Neural progenitor cell (in vitro differentiated cells): ENCODE data around the gene RALB. TPM values are rescaled to one million over a fixed set of nuclear protein-coding genes. Genes with fewer than 3 reads are reported as not detected.
"Not testable (repeated sequence)": the region's sequence is repeated elsewhere in the genome, so short reads cannot be mapped to it uniquely, and the experiment has no call there.

ENCODE experiments used
- DNase-seq: peaks from one replicate; pipeline ENCODE4 v3.0.0-alpha.2; 2016; ENCODE audit warnings: low spot score
- H2AFZ ChIP-seq: fragments of 200-600 bp; sonication (generic); replicated peaks from 2 replicates; pipeline ENCODE4 v1.6.1; 2016; ENCODE audit warnings: antibody characterized with exemption
- H3F3A ChIP-seq: fragments of 200-600 bp; sonication (generic); 2 replicates; pipeline ENCODE4 v1.6.1; 2016; ENCODE audit warnings: antibody characterized with exemption, low read depth
- H3K27ac ChIP-seq: fragments of 200-600 bp; sonication (generic); 2 replicates; pipeline ENCODE4 v1.5.1; 2016; ENCODE audit warnings: mild to moderate bottlenecking
- H3K27me3 ChIP-seq: fragments of 200-600 bp; sonication (generic); 2 replicates; pipeline ENCODE4 v1.6.1; 2016; ENCODE audit warnings: mild to moderate bottlenecking, moderate library complexity
- H3K36me3 ChIP-seq: fragments of 200-600 bp; sonication (generic); 2 replicates; pipeline ENCODE4 v1.5.1; 2016
- H3K4me1 ChIP-seq: fragments of 200-600 bp; sonication (generic); 2 replicates; pipeline ENCODE4 v1.6.1; 2016; ENCODE audit warnings: mixed run types
- H3K4me2 ChIP-seq: fragments of 200-600 bp; sonication (generic); 2 replicates; pipeline ENCODE4 v1.6.1; 2016
- H3K4me3 ChIP-seq: fragments of 200-600 bp; sonication (generic); 2 replicates; pipeline ENCODE4 v1.5.1; 2016
- H3K79me2 ChIP-seq: fragments of 200-600 bp; sonication (generic); 2 replicates; pipeline ENCODE4 v1.6.1; 2016; ENCODE audit warnings: low read depth
- H3K9ac ChIP-seq: fragments of 200-600 bp; sonication (generic); 2 replicates; pipeline ENCODE4 v1.6.1; 2016
- H3K9me3 ChIP-seq: fragments of 200-600 bp; sonication (generic); 2 replicates; pipeline ENCODE4 v1.5.1; 2016; ENCODE audit warnings: low read depth
- H4K20me1 ChIP-seq: fragments of 200-600 bp; sonication (generic); 2 replicates; pipeline ENCODE4 v1.6.1; 2016; ENCODE audit warnings: low read depth
- H3K27ac Mint-ChIP-seq: 3 replicates; pipeline ENCODE4 v1.8.0; 2021; ENCODE audit warnings: mixed read lengths
- H3K27me3 Mint-ChIP-seq: 2 replicates; pipeline ENCODE4 v1.8.0; 2022; ENCODE audit warnings: low read depth, mild to moderate bottlenecking, inconsistent platforms, moderate library complexity, mixed read lengths; ENCODE audit not compliant: insufficient read depth
- H3K36me3 Mint-ChIP-seq: 3 replicates; pipeline ENCODE4 v1.8.0; 2021; ENCODE audit warnings: mixed read lengths
- H3K4me1 Mint-ChIP-seq: 3 replicates; pipeline ENCODE4 v1.8.0; 2021; ENCODE audit warnings: mixed read lengths
- H3K4me3 Mint-ChIP-seq: 3 replicates; pipeline ENCODE4 v1.8.0; 2021; ENCODE audit warnings: mild to moderate bottlenecking, moderate library complexity, mixed read lengths
- H3K9me3 Mint-ChIP-seq: 3 replicates; pipeline ENCODE4 v1.8.0; 2020; ENCODE audit warnings: mixed read lengths
- EZH2 ChIP-seq: fragments of 200-600 bp; sonication (generic); IDR thresholded peaks from 2 replicates; pipeline ENCODE4 v1.6.1; 2017; ENCODE audit warnings: antibody characterized with exemption, mild to moderate bottlenecking, moderate library complexity
- EZH2phosphoT487 ChIP-seq: fragments of 200-600 bp; sonication (generic); IDR thresholded peaks from 2 replicates; pipeline ENCODE4 v1.6.1; 2017; ENCODE audit warnings: antibody characterized with exemption
- total RNA-seq: library from RNA; depleted of rRNA; stranded (reverse); fragments of >200 nt; gene quantifications from 2 replicates; pipeline ENCODE4 v1.2.3, GENCODE V29; 2015; ENCODE audit warnings: low replicate concordance
- TF ChIP-seq, protein P1 (sequence below): fragments of 200-600 bp; sonication (generic); IDR thresholded peaks from 2 replicates; pipeline ENCODE4 v1.5.1; 2017; ENCODE audit warnings: antibody characterized with exemption, mild to moderate bottlenecking

The RALB gene
- total RNA-seq, 1 donor from 2014 or later = 79.8 TPM

DNA sequence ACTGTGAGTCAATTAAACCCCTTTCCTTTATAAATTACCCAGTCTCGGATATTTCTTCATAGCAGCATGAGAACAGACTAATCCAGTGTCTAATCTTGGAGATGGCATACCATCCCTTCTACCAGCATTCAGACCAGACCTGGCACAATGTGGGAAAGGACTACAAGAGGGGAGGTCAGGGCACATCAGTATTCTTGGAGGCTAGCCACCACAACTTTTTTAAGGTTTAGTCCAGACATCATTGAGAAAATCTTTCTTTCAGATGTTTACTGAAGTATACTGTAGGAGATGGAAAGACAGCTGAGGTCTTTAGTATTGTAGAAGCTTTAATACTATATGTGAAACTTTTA lies 4.0 kb downstream of the RALB start:
- Mint-ChIP-seq H3K4me1 (peaks cover 17% of the 10 kb centered on the region), H3K27me3 (peaks cover 10% of the 10 kb centered on the region), H3K9me3 (peaks cover 20% of the 10 kb centered on the region), H3K4me3 (no peak overlapping the region), H3K36me3 (peaks cover 21% of the 10 kb centered on the region), H3K27ac (no peak overlapping the region)
- no peak overlapping the region for H2AFZ ChIP-seq
- H3K79me2 ChIP-seq = peaks cover 39% of the 10 kb centered on the region
- peaks cover 21% of the 10 kb centered on the region for H3K4me1 ChIP-seq
- H3K4me2 ChIP-seq = no peak overlapping the region
- H3K36me3 ChIP-seq = no peaks in the 10 kb centered on the region
- no peak for TF ChIP-seq EZH2
- no peak for TF ChIP-seq EZH2phosphoT487
- TF ChIP-seq, protein P1, sequence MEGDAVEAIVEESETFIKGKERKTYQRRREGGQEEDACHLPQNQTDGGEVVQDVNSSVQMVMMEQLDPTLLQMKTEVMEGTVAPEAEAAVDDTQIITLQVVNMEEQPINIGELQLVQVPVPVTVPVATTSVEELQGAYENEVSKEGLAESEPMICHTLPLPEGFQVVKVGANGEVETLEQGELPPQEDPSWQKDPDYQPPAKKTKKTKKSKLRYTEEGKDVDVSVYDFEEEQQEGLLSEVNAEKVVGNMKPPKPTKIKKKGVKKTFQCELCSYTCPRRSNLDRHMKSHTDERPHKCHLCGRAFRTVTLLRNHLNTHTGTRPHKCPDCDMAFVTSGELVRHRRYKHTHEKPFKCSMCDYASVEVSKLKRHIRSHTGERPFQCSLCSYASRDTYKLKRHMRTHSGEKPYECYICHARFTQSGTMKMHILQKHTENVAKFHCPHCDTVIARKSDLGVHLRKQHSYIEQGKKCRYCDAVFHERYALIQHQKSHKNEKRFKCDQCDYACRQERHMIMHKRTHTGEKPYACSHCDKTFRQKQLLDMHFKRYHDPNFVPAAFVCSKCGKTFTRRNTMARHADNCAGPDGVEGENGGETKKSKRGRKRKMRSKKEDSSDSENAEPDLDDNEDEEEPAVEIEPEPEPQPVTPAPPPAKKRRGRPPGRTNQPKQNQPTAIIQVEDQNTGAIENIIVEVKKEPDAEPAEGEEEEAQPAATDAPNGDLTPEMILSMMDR = no peak
- H3K4me3 ChIP-seq = no peak overlapping the region
- peaks cover 15% of the 10 kb centered on the region for H3F3A ChIP-seq
- H3K9me3 ChIP-seq = no peaks in the 10 kb centered on the region
- H4K20me1 ChIP-seq = peaks cover 9% of the 10 kb centered on the region
- no peak overlapping the region for H3K9ac ChIP-seq
- no peak for DNase-seq
- peaks cover 8% of the 10 kb centered on the region for H3K27me3 ChIP-seq
- no peak overlapping the region for H3K27ac ChIP-seq

DNA sequence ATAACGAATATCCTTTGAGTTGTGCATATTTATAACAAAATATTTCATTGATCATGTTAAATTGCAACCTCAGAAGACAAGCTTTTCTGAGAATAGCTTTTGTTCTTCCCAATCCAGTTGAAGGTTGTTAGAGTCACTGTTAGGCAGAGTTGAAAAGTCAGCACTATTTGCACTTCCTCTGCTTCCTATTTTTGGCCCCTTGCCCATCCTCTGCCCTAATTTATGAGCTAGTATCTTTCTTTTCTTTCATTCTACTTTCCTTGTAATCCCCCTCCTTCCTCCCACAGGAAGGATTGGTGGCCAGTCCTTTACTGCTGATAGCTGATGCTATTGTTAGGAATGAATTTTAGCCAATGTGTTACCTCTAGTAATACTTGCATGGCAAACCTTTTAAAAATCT lies 4.9 kb downstream of the RALB start:
- Histone ChIP-seq H3K4me1 (peaks cover 19% of the 10 kb centered on the region), H3K4me2 (no peak overlapping the region), H3K9ac (no peak overlapping the region), H3K9me3 (no peaks in the 10 kb centered on the region), H3K27me3 (peaks cover 4% of the 10 kb centered on the region), H3K4me3 (no peak overlapping the region), H3F3A (peaks cover 11% of the 10 kb centered on the region), H2AFZ (no peak overlapping the region), H3K79me2 (peaks cover 39% of the 10 kb centered on the region), H3K27ac (no peak overlapping the region), H4K20me1 (peaks cover 9% of the 10 kb centered on the region), H3K36me3 (no peaks in the 10 kb centered on the region)
- Mint-ChIP-seq H3K4me3 (no peak overlapping the region), H3K4me1 (peaks cover 14% of the 10 kb centered on the region), H3K9me3 (peaks cover 20% of the 10 kb centered on the region), H3K27me3 (peaks cover 10% of the 10 kb centered on the region), H3K36me3 (peaks cover 21% of the 10 kb centered on the region), H3K27ac (no peak overlapping the region)
- TF ChIP-seq, protein P1 = no peak
- no peak for TF ChIP-seq EZH2
- no peak for DNase-seq

DNA sequence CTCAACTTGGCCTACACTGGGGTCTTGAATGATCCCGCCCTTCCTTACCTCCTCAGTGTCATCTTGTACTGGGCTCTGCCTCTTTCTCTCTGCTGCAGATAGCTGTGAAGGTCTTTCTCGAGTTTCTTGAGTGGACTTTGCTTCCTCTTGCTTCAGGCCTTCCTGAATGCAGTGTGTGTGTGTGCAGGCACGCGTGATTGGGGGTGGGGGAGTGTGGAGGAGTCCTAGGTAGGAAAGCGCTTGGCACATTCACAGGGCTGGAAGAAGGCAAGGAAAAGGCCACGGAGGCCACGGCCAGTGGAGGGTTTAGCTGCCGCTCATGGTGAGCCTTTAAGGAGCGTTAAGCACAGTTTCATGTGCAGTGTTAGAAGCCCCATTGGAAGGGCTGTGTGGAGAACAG lies 5.5 kb downstream of the RALB start:
- Histone ChIP-seq H3K4me1 (peaks cover 19% of the 10 kb centered on the region), H3K4me2 (no peak overlapping the region), H3K27me3 (peaks cover 4% of the 10 kb centered on the region), H3F3A (peaks cover 8% of the 10 kb centered on the region), H2AFZ (no peak overlapping the region), H3K36me3 (no peaks in the 10 kb centered on the region), H3K79me2 (peaks cover 39% of the 10 kb centered on the region), H3K27ac (no peak overlapping the region), H3K4me3 (no peak overlapping the region), H3K9ac (no peak overlapping the region), H3K9me3 (no peaks in the 10 kb centered on the region), H4K20me1 (peaks cover 9% of the 10 kb centered on the region)
- H3K9me3 Mint-ChIP-seq = peaks cover 20% of the 10 kb centered on the region
- DNase-seq = no peak
- H3K27ac Mint-ChIP-seq = no peak overlapping the region
- TF ChIP-seq EZH2phosphoT487 = no peak
- no peak for TF ChIP-seq EZH2
- TF ChIP-seq, protein P1 = no peak
- H3K4me1 Mint-ChIP-seq = peaks cover 14% of the 10 kb centered on the region
- H3K36me3 Mint-ChIP-seq = peaks cover 21% of the 10 kb centered on the region
- peaks cover 10% of the 10 kb centered on the region for H3K27me3 Mint-ChIP-seq
- H3K4me3 Mint-ChIP-seq = no peak overlapping the region

DNA sequence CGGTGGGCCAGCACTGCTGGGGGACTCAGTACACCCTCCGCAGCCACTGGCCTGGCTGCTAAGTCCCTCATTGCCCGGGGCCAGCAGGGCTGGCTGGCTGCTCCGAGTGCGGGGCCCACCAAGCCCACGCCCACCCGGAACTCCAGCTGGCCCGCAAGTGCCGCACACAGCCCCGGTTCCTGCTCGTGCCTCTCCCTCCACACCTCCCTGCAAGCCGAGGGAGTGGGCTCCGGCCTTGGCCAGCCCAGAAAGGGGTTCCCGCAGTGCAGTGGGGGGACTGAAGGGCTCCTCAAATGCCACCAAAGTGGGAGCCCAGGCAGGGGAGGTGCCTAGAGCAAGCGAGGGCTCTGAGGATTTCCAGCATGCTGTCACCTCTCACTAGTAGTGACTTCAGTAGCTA lies 7.3 kb downstream of the RALB start:
- Mint-ChIP-seq H3K36me3 (peaks cover 21% of the 10 kb centered on the region), H3K9me3 (peaks cover 20% of the 10 kb centered on the region)
- not testable (repeated sequence) for H3K4me3 ChIP-seq, H3F3A ChIP-seq, H3K36me3 ChIP-seq, DNase-seq, H3K27ac Mint-ChIP-seq, H4K20me1 ChIP-seq, H3K9ac ChIP-seq, H2AFZ ChIP-seq, H3K4me3 Mint-ChIP-seq, H3K4me1 Mint-ChIP-seq, H3K27me3 ChIP-seq, H3K27ac ChIP-seq, H3K4me1 ChIP-seq, H3K4me2 ChIP-seq, H3K9me3 ChIP-seq, H3K27me3 Mint-ChIP-seq
- peaks cover 35% of the 10 kb centered on the region for H3K79me2 ChIP-seq
